SK-N-SH (cell line): ENCODE measurements around the gene GSDMA. TPM values are rescaled to one million over a fixed set of nuclear protein-coding genes. Genes with fewer than 3 reads are reported as not detected.

Experiments
- CTCF ChIA-PET: fragments of 300-600, 350-600 bp; formaldehyde crosslinking; extraction: SDS; loops from one replicate; lab custom pipeline; 2021; lab: Yijun Ruan, JAX
- POLR2A ChIA-PET: fragments of 350-600 bp; sonication (Branson Sonifier 250); formaldehyde crosslinking; extraction: SDS; loops from one replicate; lab custom pipeline; 2020; ENCODE audit warnings: antibody characterized with exemption, inconsistent platforms; lab: Yijun Ruan, JAX
- DNase-seq: peaks from one replicate; pipeline ENCODE4 v3.0.0; 2012
- H2AFZ ChIP-seq: fragments of 200-600 bp; sonication (generic); 2 replicates; pipeline ENCODE4 v1.8.1; 2016; ENCODE audit warnings: antibody characterized with exemption, mild to moderate bottlenecking, low read depth
- H3F3A ChIP-seq: fragments of 200-600 bp; sonication (generic); replicated peaks from 2 replicates; pipeline ENCODE3; 2016; ENCODE audit warnings: antibody characterized with exemption, mild to moderate bottlenecking; ENCODE audit not compliant: insufficient read depth
- H3K27ac ChIP-seq, 2 experiments: fragments of 200-500 bp in 1 of 2; fragments of 200-600 bp in 1 of 2; sonication (Bioruptor generic) in 1 of 2; sonication (generic), shearing (Covaris generic) in 1 of 2; 2 replicates each; pipeline versions ENCODE4 v1.5.1 to v1.6.1; 2014 to 2016; ENCODE audit warnings: low read depth in 2 of 2, inconsistent platforms in 1 of 2, low read length in 1 of 2, mild to moderate bottlenecking in 1 of 2, mixed read lengths in 1 of 2
- H3K27me3 ChIP-seq: fragments of 200-600 bp; sonication (generic), shearing (Covaris generic); 2 replicates; pipeline ENCODE4 v1.6.1; 2016; ENCODE audit warnings: mixed run types; ENCODE audit not compliant: insufficient read depth
- H3K36me3 ChIP-seq, 2 experiments: fragments of 200-500 bp in 1 of 2; fragments of 200-600 bp in 1 of 2; sonication (Bioruptor generic) in 1 of 2; sonication (generic) in 1 of 2; replicated peaks in 1 of 2; 2 replicates each; pipeline versions ENCODE3 to v1.5.1; 2014 to 2016; ENCODE audit warnings: low read length in 1 of 2, mild to moderate bottlenecking in 1 of 2; ENCODE audit not compliant: insufficient read depth in 2 of 2, control insufficient read depth in 1 of 2
- H3K4me1 ChIP-seq, 2 experiments: fragments of 200-500 bp in 1 of 2; fragments of 200-600 bp in 1 of 2; sonication (Bioruptor generic) in 1 of 2; sonication (generic), shearing (Covaris generic) in 1 of 2; 2 replicates each; pipeline versions ENCODE4 v1.5.1 to v1.6.1; 2014 to 2016; ENCODE audit warnings: low read depth in 1 of 2, low read length in 1 of 2, mixed run types in 1 of 2; ENCODE audit not compliant: insufficient read depth in 2 of 2, control insufficient read depth in 1 of 2
- H3K4me2 ChIP-seq: fragments of 200-600 bp; sonication (generic), shearing (Covaris generic); 2 replicates; pipeline ENCODE4 v1.6.1; 2017; ENCODE audit warnings: mixed run types
- H3K4me3 ChIP-seq, 2 experiments: fragments of 200-500 bp in 1 of 2; fragments of 200-600 bp in 1 of 2; sonication (Bioruptor generic) in 1 of 2; sonication (generic), shearing (Covaris generic) in 1 of 2; 2 replicates each; pipeline versions ENCODE4 v1.5.1 to v1.8.1; 2014 to 2016; ENCODE audit warnings: low read depth in 2 of 2, inconsistent platforms in 1 of 2, low read length in 1 of 2, mild to moderate bottlenecking in 1 of 2, mixed read lengths in 1 of 2, moderate library complexity in 1 of 2
- H3K79me2 ChIP-seq: fragments of 200-600 bp; sonication (generic); 2 replicates; pipeline ENCODE4 v1.8.1; 2017; ENCODE audit warnings: mild to moderate bottlenecking; ENCODE audit not compliant: insufficient read depth
- H3K9ac ChIP-seq: fragments of 200-600 bp; sonication (generic); 2 replicates; pipeline ENCODE4 v1.6.1; 2017; ENCODE audit warnings: mixed run types
- H3K9me2 ChIP-seq: fragments of 200-600 bp; sonication (generic); 2 replicates; pipeline ENCODE4 v1.6.1; 2017; ENCODE audit warnings: mixed run types
- H3K9me3 ChIP-seq: fragments of 200-600 bp; sonication (generic); 2 replicates; pipeline ENCODE4 v1.6.1; 2017; ENCODE audit warnings: mixed run types, mild to moderate bottlenecking, moderate library complexity
- H4K20me1 ChIP-seq: fragments of 200-600 bp; sonication (generic); 2 replicates; pipeline ENCODE4 v1.6.1; 2017; ENCODE audit warnings: mild to moderate bottlenecking, mixed run types; ENCODE audit not compliant: insufficient read depth
- CHD2 ChIP-seq: fragments of 150-350 bp; IDR thresholded peaks from 2 replicates; pipeline ENCODE4 v1.6.1; 2018; ENCODE audit warnings: low read length; ENCODE audit not compliant: partially characterized antibody
- ELF1 ChIP-seq: IDR thresholded peaks from 2 replicates; pipeline ENCODE4 v1.4.0; 2012
- FOXJ3 ChIP-seq: sonication (generic); formaldehyde crosslinking; IDR thresholded peaks from 2 replicates; pipeline ENCODE4 v1.5.1; 2020; ENCODE audit warnings: mild to moderate bottlenecking, missing genetic modification reagents
- GABPA ChIP-seq: IDR thresholded peaks from 2 replicates; pipeline ENCODE4 v1.4.0; 2012; ENCODE audit warnings: low read depth, mild to moderate bottlenecking
- GATA2 ChIP-seq: sonication (generic); formaldehyde crosslinking; IDR thresholded peaks from 2 replicates; pipeline ENCODE4 v1.5.0; 2020; ENCODE audit warnings: mild to moderate bottlenecking, missing genetic modification reagents
- MXI1 ChIP-seq: IDR thresholded peaks from 2 replicates; pipeline ENCODE4 v1.6.1; 2012; ENCODE audit warnings: mild to moderate bottlenecking, low read depth, low read length, improper control_type of control experiment
- NRF1 ChIP-seq: IDR thresholded peaks from 2 replicates; pipeline ENCODE4 v1.6.1; 2012; ENCODE audit warnings: low read depth, mild to moderate bottlenecking, low read length
- RAD21 ChIP-seq: IDR thresholded peaks from 2 replicates; pipeline ENCODE4 v1.6.1; 2012; ENCODE audit warnings: mild to moderate bottlenecking, low read length
- RCOR1 ChIP-seq: fragments of 150-350 bp; IDR thresholded peaks from 2 replicates; pipeline ENCODE4 v1.6.1; 2017; ENCODE audit warnings: antibody characterized with exemption, low read length
- RFX5 ChIP-seq: IDR thresholded peaks from 2 replicates; pipeline ENCODE4 v1.6.1; 2012; ENCODE audit warnings: mild to moderate bottlenecking, improper control_type of control experiment, low read length
- SIN3A ChIP-seq: IDR thresholded peaks from 2 replicates; pipeline ENCODE4 v1.6.1; 2012; ENCODE audit warnings: low read depth, mild to moderate bottlenecking, low read length, moderate library complexity, borderline replicate concordance
- SMC3 ChIP-seq: IDR thresholded peaks from 2 replicates; pipeline ENCODE4 v1.6.1; 2012; ENCODE audit warnings: low read depth, low read length, improper control_type of control experiment
- TCF12 ChIP-seq: IDR thresholded peaks from 2 replicates; pipeline ENCODE4 v1.4.0; 2012
- TEAD4 ChIP-seq: IDR thresholded peaks from 2 replicates; pipeline ENCODE4 v1.4.0; 2012; ENCODE audit warnings: mild to moderate bottlenecking, borderline replicate concordance; ENCODE audit not compliant: insufficient read depth
- YY1 ChIP-seq: IDR thresholded peaks from 2 replicates; pipeline ENCODE4 v1.4.0; 2012; ENCODE audit warnings: low read depth, mild to moderate bottlenecking
- WGBS: methylation state at CpG from one replicate; pipeline ENCODE4 v1.1.6; 2017; ENCODE audit warnings: low lambda C conversion rate; 5-methylcytosine and 5-hydroxymethylcytosine counted together
- polyA plus RNA-seq, 3 experiments: library from polyadenylated mRNA; depleted of rRNA; stranded (reverse); fragments of >200 nt; gene quantifications; 2 replicates each; pipeline ENCODE4 v1.2.3, GENCODE V29; 2012
- TF ChIP-seq, protein P1 (sequence below): IDR thresholded peaks from 2 replicates; pipeline ENCODE4 v1.4.0; 2012; ENCODE audit warnings: low read depth
- TF ChIP-seq, protein P2 (sequence below): fragments of 150-350 bp; IDR thresholded peaks from 2 replicates; pipeline ENCODE4 v1.6.1; 2016; ENCODE audit warnings: mild to moderate bottlenecking, low read depth, low read length
- TF ChIP-seq, protein P3 (sequence below): IDR thresholded peaks from 2 replicates; pipeline ENCODE4; 2012
- TF ChIP-seq, protein P4 (sequence below): fragments of 150-350 bp; IDR thresholded peaks from 2 replicates; pipeline ENCODE4 v1.6.1; 2017; ENCODE audit warnings: antibody characterized with exemption, low read length, low read depth, borderline replicate concordance
- TF ChIP-seq, protein P5 (sequence below): IDR thresholded peaks from 2 replicates; pipeline ENCODE4 v1.4.0; 2012; ENCODE audit warnings: low read depth, borderline replicate concordance

GSDMA gene
- polyA plus RNA-seq, 1 of the 3 experiments (the other 2 are of a cell fraction): not detected

DNA sequence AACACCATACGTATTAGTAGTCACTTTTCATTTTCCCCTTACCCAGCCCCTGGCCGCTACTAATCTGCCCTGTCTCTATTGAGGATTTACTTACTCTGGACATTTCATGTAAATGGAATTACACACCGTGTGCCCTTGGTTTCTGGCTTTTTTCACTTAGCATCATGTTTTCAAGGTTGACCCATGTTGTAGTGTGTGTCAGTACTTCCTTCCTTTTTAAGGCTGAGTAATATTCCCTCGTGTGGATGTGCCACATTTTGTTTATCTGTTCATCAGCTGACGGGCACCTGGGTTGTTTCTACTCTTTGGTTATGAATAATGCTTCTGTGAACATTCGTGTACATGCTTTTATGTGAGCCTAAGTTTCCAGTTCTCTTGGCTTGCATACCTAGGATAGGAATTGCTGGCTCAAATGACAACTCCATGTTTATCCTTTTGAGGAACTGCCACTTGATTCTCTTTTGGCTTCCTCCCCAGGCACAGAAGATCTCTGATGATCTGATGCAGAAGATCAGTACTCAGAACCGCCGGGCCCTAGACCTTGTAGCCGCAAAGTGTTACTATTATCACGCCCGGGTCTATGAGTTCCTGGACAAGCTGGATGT, 25.5 kb downstream of the GSDMA start:
- Histone ChIP-seq H2AFZ (no peak overlapping the region), H4K20me1 (peaks cover 5% of the 10 kb centered on the region; the same call in 1 of the 2 replicates), H3K4me2 (no peak overlapping the region), H3K9ac (no peak overlapping the region), H3K36me3 (peaks cover 65 to 78% of the 10 kb centered on the region in 2 experiments), H3K27ac (no peak overlapping the region), H3K9me2 (no peaks in the 10 kb centered on the region), H3K4me1 (no peaks in the 10 kb centered on the region), H3K4me3 (no peak overlapping the region), H3K9me3 (no peaks in the 10 kb centered on the region), H3K27me3 (no peaks in the 10 kb centered on the region), H3K79me2 (peaks cover 32% of the 10 kb centered on the region), H3F3A (no peaks in the 10 kb centered on the region)
- ChIA-PET POLR2A (no interaction called here), CTCF (interaction anchor here (1.1 kb wide), 2 partner anchors 12 to 39 kb away, joined by 4 to 5 read pairs; no protein-coding TSS in a partner anchor)
- DNase-seq: no peak
- WGBS: 90% methylated on average over 11 of the region's 11 CpGs
- no peak for TF ChIP-seq SMC3
- TF ChIP-seq NRF1: no peak
- TF ChIP-seq, protein P1, sequence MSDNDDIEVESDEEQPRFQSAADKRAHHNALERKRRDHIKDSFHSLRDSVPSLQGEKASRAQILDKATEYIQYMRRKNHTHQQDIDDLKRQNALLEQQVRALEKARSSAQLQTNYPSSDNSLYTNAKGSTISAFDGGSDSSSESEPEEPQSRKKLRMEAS: no peak
- TF ChIP-seq, protein P2, sequence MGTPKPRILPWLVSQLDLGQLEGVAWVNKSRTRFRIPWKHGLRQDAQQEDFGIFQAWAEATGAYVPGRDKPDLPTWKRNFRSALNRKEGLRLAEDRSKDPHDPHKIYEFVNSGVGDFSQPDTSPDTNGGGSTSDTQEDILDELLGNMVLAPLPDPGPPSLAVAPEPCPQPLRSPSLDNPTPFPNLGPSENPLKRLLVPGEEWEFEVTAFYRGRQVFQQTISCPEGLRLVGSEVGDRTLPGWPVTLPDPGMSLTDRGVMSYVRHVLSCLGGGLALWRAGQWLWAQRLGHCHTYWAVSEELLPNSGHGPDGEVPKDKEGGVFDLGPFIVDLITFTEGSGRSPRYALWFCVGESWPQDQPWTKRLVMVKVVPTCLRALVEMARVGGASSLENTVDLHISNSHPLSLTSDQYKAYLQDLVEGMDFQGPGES: no peak
- TF ChIP-seq, protein P3, sequence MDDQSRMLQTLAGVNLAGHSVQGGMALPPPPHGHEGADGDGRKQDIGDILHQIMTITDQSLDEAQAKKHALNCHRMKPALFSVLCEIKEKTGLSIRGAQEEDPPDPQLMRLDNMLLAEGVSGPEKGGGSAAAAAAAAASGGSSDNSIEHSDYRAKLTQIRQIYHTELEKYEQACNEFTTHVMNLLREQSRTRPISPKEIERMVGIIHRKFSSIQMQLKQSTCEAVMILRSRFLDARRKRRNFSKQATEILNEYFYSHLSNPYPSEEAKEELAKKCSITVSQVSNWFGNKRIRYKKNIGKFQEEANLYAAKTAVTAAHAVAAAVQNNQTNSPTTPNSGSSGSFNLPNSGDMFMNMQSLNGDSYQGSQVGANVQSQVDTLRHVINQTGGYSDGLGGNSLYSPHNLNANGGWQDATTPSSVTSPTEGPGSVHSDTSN: no peak
- TF ChIP-seq TEAD4: no peak
- TF ChIP-seq RFX5: no peak
- no peak for TF ChIP-seq CHD2
- no peak for TF ChIP-seq GABPA
- TF ChIP-seq FOXJ3 (CRISPR knock-in tag): no peak
- no peak for TF ChIP-seq ELF1
- TF ChIP-seq RCOR1: no peak
- TF ChIP-seq MXI1: no peak
- TF ChIP-seq YY1: no peak
- TF ChIP-seq, protein P4, sequence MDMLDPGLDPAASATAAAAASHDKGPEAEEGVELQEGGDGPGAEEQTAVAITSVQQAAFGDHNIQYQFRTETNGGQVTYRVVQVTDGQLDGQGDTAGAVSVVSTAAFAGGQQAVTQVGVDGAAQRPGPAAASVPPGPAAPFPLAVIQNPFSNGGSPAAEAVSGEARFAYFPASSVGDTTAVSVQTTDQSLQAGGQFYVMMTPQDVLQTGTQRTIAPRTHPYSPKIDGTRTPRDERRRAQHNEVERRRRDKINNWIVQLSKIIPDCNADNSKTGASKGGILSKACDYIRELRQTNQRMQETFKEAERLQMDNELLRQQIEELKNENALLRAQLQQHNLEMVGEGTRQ: no peak
- TF ChIP-seq SIN3A: no peak
- no peak for TF ChIP-seq RAD21
- no peak for TF ChIP-seq GATA2 (CRISPR knock-in tag)
- TF ChIP-seq, protein P5, sequence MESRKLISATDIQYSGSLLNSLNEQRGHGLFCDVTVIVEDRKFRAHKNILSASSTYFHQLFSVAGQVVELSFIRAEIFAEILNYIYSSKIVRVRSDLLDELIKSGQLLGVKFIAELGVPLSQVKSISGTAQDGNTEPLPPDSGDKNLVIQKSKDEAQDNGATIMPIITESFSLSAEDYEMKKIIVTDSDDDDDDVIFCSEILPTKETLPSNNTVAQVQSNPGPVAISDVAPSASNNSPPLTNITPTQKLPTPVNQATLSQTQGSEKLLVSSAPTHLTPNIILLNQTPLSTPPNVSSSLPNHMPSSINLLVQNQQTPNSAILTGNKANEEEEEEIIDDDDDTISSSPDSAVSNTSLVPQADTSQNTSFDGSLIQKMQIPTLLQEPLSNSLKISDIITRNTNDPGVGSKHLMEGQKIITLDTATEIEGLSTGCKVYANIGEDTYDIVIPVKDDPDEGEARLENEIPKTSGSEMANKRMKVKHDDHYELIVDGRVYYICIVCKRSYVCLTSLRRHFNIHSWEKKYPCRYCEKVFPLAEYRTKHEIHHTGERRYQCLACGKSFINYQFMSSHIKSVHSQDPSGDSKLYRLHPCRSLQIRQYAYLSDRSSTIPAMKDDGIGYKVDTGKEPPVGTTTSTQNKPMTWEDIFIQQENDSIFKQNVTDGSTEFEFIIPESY: no peak
- TF ChIP-seq TCF12: no peak
